B cell (primary cell): ENCODE data around the gene NCCRP1. TPM values are rescaled to one million over a fixed set of nuclear protein-coding genes. Genes with fewer than 3 reads are reported as not detected.

Experiments used
- ATAC-seq: fragments of 200-7000 bp; cut with Tn5 transposase; one replicate; pipeline ENCODE4 v1.10.0; 2021; ENCODE audit warnings: low read depth, mild to moderate bottlenecking, moderate number of reproducible peaks, moderate library complexity
- CTCF ChIA-PET: fragments of 350-600 bp; sonication (Branson Sonifier 250); formaldehyde crosslinking; loops from one replicate; lab custom pipeline; 2021; ENCODE audit warnings: antibody characterized with exemption, inconsistent platforms; lab: Charles Lee
- POLR2A ChIA-PET: fragments of 350-600 bp; sonication (Branson Sonifier 250); formaldehyde crosslinking; loops from one replicate; lab custom pipeline; 2021; ENCODE audit warnings: antibody characterized with exemption; lab: Charles Lee
- DNase-seq: peaks from one replicate; pipeline ENCODE4 v3.0.0; 2013
- H2AFZ ChIP-seq: 2 replicates; pipeline ENCODE4 v1.6.1; 2012; ENCODE audit warnings: mild to moderate bottlenecking, low read depth, low read length; ENCODE audit not compliant: insufficient read depth, poor library complexity, severe bottlenecking
- H3K27ac ChIP-seq, 2 donors: 1 replicate in 1 of 2; 2 replicates in 1 of 2; pipeline ENCODE4 v1.5.1; 2012 to 2013; ENCODE audit warnings: low read length in 2 of 2, mild to moderate bottlenecking in 2 of 2, moderate library complexity in 1 of 2
- H3K27me3 ChIP-seq, 4 experiments: fragments of 200-600 bp in 1 of 4; sonication (generic) in 1 of 4; replicated peaks in 1 of 4; 1 replicate in 2 of 4; 2 replicates in 2 of 4; pipeline versions ENCODE4 v1.6.1 to v1.7.0; 2013 to 2016; ENCODE audit warnings: low read length in 3 of 4, mild to moderate bottlenecking in 2 of 4, mixed read lengths in 1 of 4, moderate library complexity in 1 of 4; ENCODE audit not compliant: insufficient read depth in 4 of 4, control insufficient read depth in 3 of 4; ENCODE audit errors: control extremely low read depth in 1 of 4
- H3K36me3 ChIP-seq, 2 experiments: replicated peaks in 1 of 2; 1 replicate in 1 of 2; 2 replicates in 1 of 2; pipeline versions ENCODE4 v1.6.1 to v1.7.1; 2013; ENCODE audit warnings: low read length in 1 of 2; ENCODE audit not compliant: insufficient read depth in 2 of 2, control insufficient read depth in 1 of 2; ENCODE audit errors: control extremely low read depth in 1 of 2, extremely low read depth in 1 of 2
- H3K4me1 ChIP-seq, 2 donors: fragments of 200-600 bp in 1 of 2; sonication (generic) in 1 of 2; 1 replicate in 1 of 2; 2 replicates in 1 of 2; pipeline versions ENCODE4 v1.5.1 to v1.6.1; 2013 to 2017; ENCODE audit warnings: low read length in 2 of 2; ENCODE audit not compliant: control insufficient read depth in 2 of 2, insufficient read depth in 2 of 2
- H3K4me2 ChIP-seq: replicated peaks from 2 replicates; pipeline ENCODE3; 2012; ENCODE audit warnings: mild to moderate bottlenecking, low read depth, low read length; ENCODE audit not compliant: poor library complexity, severe bottlenecking
- H3K4me3 ChIP-seq, 5 experiments: fragments of 200-600 bp in 1 of 5; sonication (generic) in 1 of 5; 1 replicate in 3 of 5; 2 replicates in 2 of 5; pipeline versions ENCODE4 v1.5.1 to v1.7.0; 2011 to 2016; ENCODE audit warnings: low read length in 4 of 5, mild to moderate bottlenecking in 4 of 5, low read depth in 2 of 5, control low read depth in 1 of 5, moderate library complexity in 1 of 5; ENCODE audit not compliant: insufficient read depth in 1 of 5; ENCODE audit errors: control extremely low read depth in 1 of 5, extremely low read depth in 1 of 5
- H3K79me2 ChIP-seq: fragments of 200-600 bp; sonication (generic); one replicate; pipeline ENCODE4 v1.6.0; 2016; ENCODE audit warnings: low read length; ENCODE audit not compliant: control insufficient read depth, insufficient read depth
- H3K9ac ChIP-seq: fragments of 200-600 bp; sonication (generic); 2 replicates; pipeline ENCODE4 v1.6.1; 2017; ENCODE audit warnings: mild to moderate bottlenecking, low read length, moderate library complexity
- H3K9me3 ChIP-seq, 3 donors: one replicate each; pipeline versions ENCODE4 v1.6.1 to v1.7.1; 2013; ENCODE audit warnings: low read length in 2 of 3; ENCODE audit not compliant: control insufficient read depth in 2 of 3, insufficient read depth in 1 of 3; ENCODE audit errors: control extremely low read depth in 1 of 3
- H4K20me1 ChIP-seq: 2 replicates; pipeline ENCODE4 v1.6.0; 2012; ENCODE audit warnings: mild to moderate bottlenecking, low read length; ENCODE audit not compliant: insufficient read depth, control insufficient read depth, poor library complexity, severe bottlenecking
- H3K27ac Mint-ChIP-seq: one replicate; pipeline ENCODE4 v1.8.0; 2021; ENCODE audit warnings: mixed read lengths
- H3K27me3 Mint-ChIP-seq: one replicate; pipeline ENCODE4 v1.8.0; 2021; ENCODE audit warnings: mixed read lengths
- H3K4me1 Mint-ChIP-seq: one replicate; pipeline ENCODE4 v1.8.0; 2021; ENCODE audit warnings: mixed read lengths
- H3K4me3 Mint-ChIP-seq: one replicate; pipeline ENCODE4 v1.8.0; 2021; ENCODE audit warnings: mixed read lengths
- H3K9me3 Mint-ChIP-seq: one replicate; pipeline ENCODE4 v1.8.0; 2022; ENCODE audit warnings: mixed read lengths; ENCODE audit not compliant: insufficient read depth
- EZH2 ChIP-seq: IDR thresholded peaks from 2 replicates; pipeline ENCODE4 v1.6.1; 2012; ENCODE audit warnings: borderline replicate concordance, low read depth, mild to moderate bottlenecking, moderate library complexity, low read length; ENCODE audit not compliant: insufficient read depth, poor library complexity, severe bottlenecking
- WGBS: methylation state at CpG from one replicate; pipeline ENCODE4 v1.1.5; 2013; ENCODE audit warnings: missing lambda C conversion rate; ENCODE audit not compliant: insufficient coverage; 5-methylcytosine and 5-hydroxymethylcytosine counted together
- intact Hi-C: fragments of 100-400 bp; cut with micrococcal nuclease; formaldehyde crosslinking; loops from one replicate; pipeline ENCODE4 v1.10.0; 2022
- polyA plus RNA-seq: library from polyadenylated mRNA; depleted of rRNA; stranded (reverse); fragments of >200 nt; gene quantifications from 2 replicates; pipeline ENCODE4 v1.2.3, GENCODE V29; 2012
- total RNA-seq, 2 donors: library from RNA; stranded (reverse); fragments of 120-200 nt in 1 of 2; gene quantifications; 1 replicate in 1 of 2; 2 replicates in 1 of 2; pipeline versions ENCODE4 v1.2.3 to v1.2.4, GENCODE V29; 2013 to 2022
- TF ChIP-seq, protein P1 (sequence below): fragments of 200-600 bp; IDR thresholded peaks from one replicate; pipeline ENCODE4 v1.8.0; 2022; ENCODE audit warnings: antibody characterized with exemption, mild to moderate bottlenecking

The NCCRP1 gene
- total and polyA plus RNA-seq, 2 donors (not counting 1 experiment from before 2014, with no cell fraction given), result 0.04 TPM; not detected in 1

DNA sequence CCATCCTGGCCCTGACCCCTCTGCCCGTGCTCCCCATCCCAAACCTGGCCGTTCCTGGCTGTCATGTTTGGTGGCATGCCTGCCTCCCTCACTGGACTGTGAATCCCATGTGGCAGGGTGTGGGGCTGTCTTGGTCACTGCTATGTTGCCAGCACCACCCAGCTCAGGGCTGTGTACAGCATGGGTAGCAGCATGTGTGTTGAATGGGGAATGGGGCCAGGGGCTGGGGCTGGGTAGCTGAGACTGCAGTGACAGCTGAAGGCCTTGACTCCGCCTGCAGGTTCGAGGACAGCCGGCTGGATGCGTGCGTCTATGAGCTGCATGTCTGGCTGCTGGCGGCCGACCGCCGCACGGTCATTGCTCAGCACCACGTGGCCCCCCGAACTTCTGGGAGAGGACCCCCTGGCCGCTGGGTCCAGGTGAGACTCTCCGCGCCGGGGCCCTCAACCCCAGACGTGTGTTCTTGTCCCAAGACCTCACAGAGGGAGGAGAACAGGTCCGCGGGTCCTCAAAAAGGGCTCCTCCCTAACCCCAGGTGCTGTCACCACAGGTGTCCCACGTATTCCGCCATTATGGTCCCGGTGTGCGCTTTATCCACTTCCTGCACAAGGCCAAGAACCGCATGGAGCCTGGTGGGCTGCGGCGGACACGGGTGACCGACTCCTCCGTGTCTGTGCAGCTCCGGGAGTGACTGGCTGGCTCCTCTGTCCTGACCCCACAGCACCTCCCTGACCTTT is 3.5 kb downstream of the NCCRP1 start:
- Histone ChIP-seq H3K9ac (no peak overlapping the region), H4K20me1 (no peaks in the 10 kb centered on the region), H3K4me3 (no peak overlapping the region), H3K27ac (no peak overlapping the region), H3K79me2 (no peaks in the 10 kb centered on the region), H3K36me3 (no peaks in the 10 kb centered on the region), H3K27me3 (peaks cover 0 to 68% (median 23%) of the 10 kb centered on the region in 4 experiments), H2AFZ (no peak overlapping the region), H3K4me2 (no peak overlapping the region), H3K4me1 (peaks cover 0 to 18% of the 10 kb centered on the region in 2 donors), H3K9me3 (no peaks in the 10 kb centered on the region)
- no peaks in the 10 kb centered on the region for H3K9me3 Mint-ChIP-seq
- no peak overlapping the region for H3K27ac Mint-ChIP-seq
- intact Hi-C loops, result no loop called here
- ATAC-seq (no peak), DNase-seq (no peak)
- H3K4me1 Mint-ChIP-seq, result peaks cover 11% of the 10 kb centered on the region
- TF ChIP-seq EZH2, result no peak
- WGBS, result 90% methylated on average over 31 of the region's 32 CpGs
- H3K4me3 Mint-ChIP-seq, result no peak overlapping the region
- CTCF ChIA-PET, result no interaction called here
- H3K27me3 Mint-ChIP-seq, result peaks cover 70% of the 10 kb centered on the region
- POLR2A ChIA-PET, result no interaction called here

- Histone ChIP-seq H3K79me2 (no peaks in the 10 kb centered on the region), H3K4me1 (peaks cover 0 to 18% of the 10 kb centered on the region in 2 donors), H3K4me2 (no peak overlapping the region), H2AFZ (no peak overlapping the region), H3K27ac (no peak overlapping the region), H3K36me3 (no peaks in the 10 kb centered on the region), H3K27me3 (peaks cover 0 to 67% (median 23%) of the 10 kb centered on the region in 4 experiments), H3K9ac (no peak overlapping the region), H4K20me1 (no peaks in the 10 kb centered on the region), H3K4me3 (no peak overlapping the region), H3K9me3 (no peaks in the 10 kb centered on the region)
- no peak for ATAC-seq
- intact Hi-C loops, result no loop called here
- TF ChIP-seq, protein P1, sequence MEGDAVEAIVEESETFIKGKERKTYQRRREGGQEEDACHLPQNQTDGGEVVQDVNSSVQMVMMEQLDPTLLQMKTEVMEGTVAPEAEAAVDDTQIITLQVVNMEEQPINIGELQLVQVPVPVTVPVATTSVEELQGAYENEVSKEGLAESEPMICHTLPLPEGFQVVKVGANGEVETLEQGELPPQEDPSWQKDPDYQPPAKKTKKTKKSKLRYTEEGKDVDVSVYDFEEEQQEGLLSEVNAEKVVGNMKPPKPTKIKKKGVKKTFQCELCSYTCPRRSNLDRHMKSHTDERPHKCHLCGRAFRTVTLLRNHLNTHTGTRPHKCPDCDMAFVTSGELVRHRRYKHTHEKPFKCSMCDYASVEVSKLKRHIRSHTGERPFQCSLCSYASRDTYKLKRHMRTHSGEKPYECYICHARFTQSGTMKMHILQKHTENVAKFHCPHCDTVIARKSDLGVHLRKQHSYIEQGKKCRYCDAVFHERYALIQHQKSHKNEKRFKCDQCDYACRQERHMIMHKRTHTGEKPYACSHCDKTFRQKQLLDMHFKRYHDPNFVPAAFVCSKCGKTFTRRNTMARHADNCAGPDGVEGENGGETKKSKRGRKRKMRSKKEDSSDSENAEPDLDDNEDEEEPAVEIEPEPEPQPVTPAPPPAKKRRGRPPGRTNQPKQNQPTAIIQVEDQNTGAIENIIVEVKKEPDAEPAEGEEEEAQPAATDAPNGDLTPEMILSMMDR, result no peak
- TF ChIP-seq EZH2, result no peak
- no peak for DNase-seq
- 93% methylated on average over 3 of the region's 3 CpGs for WGBS
- Mint-ChIP-seq H3K27me3 (peaks cover 68% of the 10 kb centered on the region), H3K27ac (no peak overlapping the region), H3K9me3 (no peaks in the 10 kb centered on the region), H3K4me1 (peaks cover 9% of the 10 kb centered on the region), H3K4me3 (no peak overlapping the region)
- ChIA-PET POLR2A (no interaction called here), CTCF (no interaction called here)
Measured at GRCh38 chr19:39200803-39201115, 4.0 kb downstream of the NCCRP1 start.
